GM12801 (cell line): ENCODE data around the gene GJD3.

Experiments used
- CTCF ChIP-seq: IDR thresholded peaks from one replicate; pipeline ENCODE4 v1.5.1; 2011; ENCODE audit warnings: control low read depth; ENCODE audit not compliant: insufficient read length; ENCODE audit errors: extremely low read depth

Gene GJD3

GRCh38 chr17:40355804-40356758 lies 8.5 kb downstream of the GJD3 start:
- TF ChIP-seq CTCF = no peak

DNA sequence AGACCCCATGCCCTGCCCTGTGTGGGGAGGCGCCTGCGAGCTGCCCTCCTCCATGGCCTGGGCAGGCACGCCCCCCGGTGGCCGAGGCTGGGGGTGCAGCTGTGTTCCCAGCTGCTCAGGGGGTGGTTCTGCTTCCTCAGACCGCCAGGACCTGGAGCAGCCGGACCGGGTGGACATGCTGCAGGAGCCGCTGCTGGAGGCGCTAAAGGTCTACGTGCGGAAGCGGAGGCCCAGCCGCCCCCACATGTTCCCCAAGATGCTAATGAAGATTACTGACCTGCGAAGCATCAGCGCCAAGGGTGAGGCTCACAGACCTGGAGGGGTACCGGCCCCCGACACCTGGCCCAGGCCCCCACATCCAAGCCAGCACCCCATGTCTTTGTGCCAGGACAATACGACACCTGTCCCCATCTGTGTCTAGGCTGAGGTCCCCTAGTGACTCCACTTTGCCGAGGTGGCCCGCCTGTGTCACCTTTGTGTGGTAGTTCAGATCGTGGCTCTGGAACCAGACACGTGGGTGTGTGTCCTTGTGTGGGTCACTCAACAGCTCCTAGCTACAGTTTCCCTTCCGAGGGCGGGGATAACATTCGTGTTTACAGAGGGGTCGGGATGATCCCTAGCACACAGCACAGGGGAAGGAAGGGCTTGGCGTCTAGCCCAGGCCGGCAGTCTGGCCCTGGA lies 9.3 kb downstream of the GJD3 start:
- no peak for TF ChIP-seq CTCF

GRCh38 chr17:40354221-40355122 lies 10.1 kb downstream of the GJD3 start:
- TF ChIP-seq CTCF = no peak

DNA sequence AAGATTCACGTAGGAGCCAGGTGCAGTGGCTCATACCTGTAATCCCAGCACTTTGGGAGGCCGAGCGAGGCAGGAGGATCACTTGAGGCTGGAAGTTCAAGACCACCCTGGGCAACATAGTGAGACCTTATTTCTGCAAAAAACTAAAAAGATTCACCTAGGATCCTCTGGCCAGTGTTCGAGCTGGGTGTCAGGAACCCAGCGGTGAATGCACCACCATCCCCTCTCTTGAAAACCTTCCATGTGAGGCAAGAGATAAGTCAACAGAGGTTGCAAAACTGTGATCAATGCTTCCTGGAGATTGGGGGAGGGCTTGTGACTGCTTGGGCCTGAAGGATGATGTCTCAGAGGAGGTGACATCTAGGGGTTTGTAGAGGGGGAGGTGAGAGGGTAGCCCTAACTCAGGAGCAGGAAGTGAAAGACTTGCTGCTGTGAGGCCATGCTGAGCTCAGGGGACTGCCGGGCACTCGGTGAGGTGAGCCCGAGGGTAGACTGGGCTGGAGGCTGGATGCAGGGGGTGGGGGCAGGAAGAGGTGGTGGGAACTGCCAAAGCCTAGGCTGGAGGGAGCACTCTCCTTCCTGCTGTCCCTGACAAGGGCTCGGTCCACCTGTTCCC lies 11.7 kb downstream of the GJD3 start:
- no peak for TF ChIP-seq CTCF

DNA sequence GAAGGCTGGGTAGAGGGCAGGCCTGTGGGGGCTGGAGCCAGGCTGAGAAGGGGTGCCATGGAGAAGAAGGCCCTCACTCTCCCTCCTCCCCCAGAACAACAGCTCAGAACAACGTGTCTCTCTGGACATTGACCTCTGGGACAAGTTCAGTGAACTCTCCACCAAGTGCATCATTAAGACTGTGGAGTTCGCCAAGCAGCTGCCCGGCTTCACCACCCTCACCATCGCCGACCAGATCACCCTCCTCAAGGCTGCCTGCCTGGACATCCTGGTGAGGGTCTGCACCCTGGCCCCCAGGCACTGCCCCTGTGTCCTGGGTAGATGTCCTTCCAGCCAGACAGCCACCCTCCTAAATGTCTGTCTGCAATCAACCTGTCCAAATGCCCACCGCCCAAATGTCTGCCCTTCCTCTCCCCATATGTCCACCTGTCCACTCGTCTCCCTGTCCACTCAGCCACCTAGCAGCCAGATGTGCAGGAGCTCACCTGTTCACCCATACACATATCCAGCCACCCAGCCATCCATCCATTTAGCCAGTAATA lies 12.2 kb downstream of the GJD3 start:
- no peak for TF ChIP-seq CTCF

DNA sequence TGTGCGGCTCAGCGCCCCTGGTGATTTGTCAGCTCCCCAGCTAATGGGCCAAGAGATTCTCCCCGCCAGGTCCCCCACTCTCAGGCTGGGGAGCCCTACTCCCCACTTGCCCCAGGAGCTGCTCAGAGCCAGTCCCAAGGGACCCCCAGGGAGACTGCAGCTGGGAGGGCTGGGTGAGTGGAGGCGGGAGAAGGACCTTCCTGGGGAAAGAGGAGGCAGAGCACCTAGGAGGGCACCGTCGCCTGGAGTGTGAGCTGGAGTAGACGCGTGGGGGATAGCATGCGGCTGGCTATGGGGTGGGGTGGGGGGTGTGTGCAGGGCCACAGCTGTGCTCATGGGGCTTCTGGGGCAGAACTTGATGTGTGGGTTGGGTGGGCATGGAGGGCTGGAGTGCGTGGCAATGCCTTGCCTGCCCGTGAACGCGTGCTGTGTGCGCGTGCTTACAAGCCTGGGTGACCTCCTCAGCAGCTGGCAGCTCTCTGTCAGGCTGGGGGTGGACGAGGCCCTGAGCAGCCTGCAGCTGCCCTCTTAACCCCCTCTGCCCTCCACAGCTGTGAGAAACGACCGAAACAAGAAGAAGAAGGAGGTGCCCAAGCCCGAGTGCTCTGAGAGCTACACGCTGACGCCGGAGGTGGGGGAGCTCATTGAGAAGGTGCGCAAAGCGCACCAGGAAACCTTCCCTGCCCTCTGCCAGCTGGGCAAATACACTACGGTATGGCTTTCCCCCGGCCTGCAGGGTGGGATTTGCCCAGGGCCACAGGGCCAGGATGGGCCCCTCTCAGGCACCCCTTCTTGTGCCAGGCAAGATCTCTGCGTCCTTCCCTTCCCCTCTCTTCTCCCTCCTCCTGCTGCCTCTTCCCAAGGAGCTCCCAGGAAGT lies 12.9 kb downstream of the GJD3 start:
- TF ChIP-seq CTCF = no peak
